Tibial artery (tissue), 4 donors: Measurements from ENCODE around the gene PEX7.
"Not testable (repeated sequence)": the region's sequence is repeated elsewhere in the genome, so short reads cannot be mapped to it uniquely, and the experiment has no call there.

Experiments
- DNase-seq, 2 donors: peaks; one replicate each; pipeline ENCODE4 v3.0.0-alpha.2; 2019
- H3K27ac ChIP-seq, 2 donors: fragments of 200-600 bp; sonication (generic) in 1 of 2; 1 replicate in 1 of 2; 2 replicates in 1 of 2; pipeline ENCODE4 v1.5.1; 2018 to 2019; ENCODE audit warnings: mild to moderate bottlenecking in 1 of 2
- H3K27me3 ChIP-seq, 2 donors: fragments of 200-600 bp; sonication (generic) in 1 of 2; one replicate each; pipeline versions ENCODE4 v1.5.1 to v1.6.0; 2016 to 2019
- H3K36me3 ChIP-seq, 3 donors: fragments of 200-600 bp; sonication (generic) in 2 of 3; one replicate each; pipeline ENCODE4 v1.5.1; 2016 to 2019; ENCODE audit warnings: mild to moderate bottlenecking in 2 of 3
- H3K4me1 ChIP-seq, 4 donors: fragments of 200-600 bp; sonication (generic) in 2 of 4; 1 replicate in 3 of 4; 2 replicates in 1 of 4; pipeline ENCODE4 v1.5.1; 2016 to 2019
- H3K4me3 ChIP-seq, 2 donors: fragments of 200-600 bp; sonication (generic) in 1 of 2; 1 replicate in 1 of 2; 2 replicates in 1 of 2; pipeline ENCODE4 v1.5.1; 2018 to 2019; ENCODE audit warnings: mild to moderate bottlenecking in 2 of 2
- H3K9me3 ChIP-seq, 3 donors: fragments of 200-600 bp; sonication (generic) in 1 of 3; one replicate each; pipeline ENCODE4 v1.5.1; 2016 to 2019
- CTCF ChIP-seq, 2 experiments: fragments of 200-600 bp in 1 of 2; fragments of 450-650 bp in 1 of 2; IDR thresholded peaks; one replicate each; pipeline ENCODE4 v1.5.1; 2017 to 2019; ENCODE audit warnings: antibody characterized with exemption in 2 of 2, mild to moderate bottlenecking in 1 of 2, moderate library complexity in 1 of 2
- intact Hi-C: fragments of 100-400 bp; cut with DNase I; formaldehyde crosslinking; loops from one replicate; pipeline ENCODE4 v1.15.0; 2023; ENCODE audit warnings: low total_unique reads

Gene PEX7

DNA sequence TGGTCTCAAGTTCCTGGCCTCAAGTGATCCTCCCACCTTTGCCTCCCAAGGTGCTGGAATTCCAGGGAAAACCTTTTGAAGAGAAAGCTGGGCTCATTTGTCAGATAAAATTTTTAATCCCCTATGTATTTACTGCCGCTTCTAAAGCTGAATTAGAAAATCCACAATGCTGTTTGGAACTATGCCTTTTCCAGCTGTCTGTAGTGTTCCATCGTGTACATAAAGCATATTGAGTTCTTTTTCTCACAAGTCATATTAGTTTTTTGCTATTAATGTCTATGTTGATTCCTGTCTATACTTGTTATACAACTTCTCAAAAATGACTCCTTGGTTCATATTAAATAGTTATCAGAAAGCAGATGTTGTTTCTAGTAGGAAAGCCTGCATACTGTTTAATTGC, 47.1 kb downstream of the PEX7 start:
- no peaks in the 10 kb centered on the region for H3K4me1 ChIP-seq
- no peak for TF ChIP-seq CTCF (IDR thresholded peaks at IDR 0.05)
- no peak overlapping the region for H3K4me3 ChIP-seq
- peaks cover 0 to 22% (median 17%) of the 10 kb centered on the region in 3 donors for H3K9me3 ChIP-seq
- peaks cover 32 to 38% (median 37%) of the 10 kb centered on the region in 3 donors for H3K36me3 ChIP-seq
- no peak for DNase-seq
- H3K27ac ChIP-seq: no peak overlapping the region
- H3K27me3 ChIP-seq: no peaks in the 10 kb centered on the region
- intact Hi-C loops: no loop called here

DNA sequence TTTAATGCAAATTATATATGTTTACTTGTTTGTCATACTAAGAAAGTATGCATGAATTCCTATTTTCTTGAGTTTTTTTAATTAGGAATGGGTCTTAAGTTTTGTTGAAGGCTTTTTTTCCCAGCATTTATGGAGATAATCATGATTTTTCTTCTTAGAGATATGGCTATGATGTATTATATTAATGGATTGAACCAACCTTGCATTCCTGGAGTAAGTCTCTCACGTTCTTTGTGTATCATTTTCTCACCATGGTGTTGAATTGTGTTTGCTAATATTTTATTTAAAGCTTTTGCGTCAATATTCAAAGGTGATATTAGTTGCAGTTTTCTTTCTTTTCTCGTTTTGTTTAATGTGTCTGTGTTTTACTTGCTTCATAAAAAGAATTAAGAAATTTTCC, 51.4 kb downstream of the PEX7 start:
- Histone ChIP-seq H3K27ac (no peak overlapping the region), H3K27me3 (no peaks in the 10 kb centered on the region), H3K4me1 (no peaks in the 10 kb centered on the region), H3K36me3 (peaks cover 36 to 50% (median 42%) of the 10 kb centered on the region in 3 donors), H3K4me3 (no peak overlapping the region), H3K9me3 (peaks cover 0 to 31% (median 17%) of the 10 kb centered on the region in 3 donors)
- TF ChIP-seq CTCF (IDR thresholded peaks at IDR 0.05): no peak
- intact Hi-C loops: no loop called here
- DNase-seq: no peak

DNA sequence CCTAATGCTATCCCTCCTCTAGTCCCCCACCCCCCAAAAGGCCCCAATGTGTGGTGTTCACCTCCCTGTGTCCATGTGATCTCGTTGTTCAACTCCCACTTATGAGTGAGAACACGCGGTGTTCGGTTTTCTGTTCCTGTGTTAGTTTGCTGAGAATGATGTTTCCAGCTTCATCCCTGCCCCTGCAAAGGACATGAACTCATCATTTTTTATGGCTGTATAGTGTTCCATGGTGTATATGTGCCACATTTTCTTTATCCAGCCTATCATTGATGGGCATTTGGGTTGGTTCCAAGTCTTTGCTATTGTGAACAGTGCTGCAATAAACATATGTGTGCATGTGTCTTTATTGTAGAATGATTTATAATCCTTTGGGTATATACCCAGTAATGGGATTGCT, 54.1 kb downstream of the PEX7 start:
- peaks cover 0 to 31% (median 17%) of the 10 kb centered on the region in 3 donors for H3K9me3 ChIP-seq
- H3K27me3 ChIP-seq, H3K27ac ChIP-seq, H3K4me1 ChIP-seq, DNase-seq, intact Hi-C loops, H3K4me3 ChIP-seq: not testable (repeated sequence)
- peaks cover 27 to 43% (median 31%) of the 10 kb centered on the region in 3 donors for H3K36me3 ChIP-seq

GRCh38 chr6:136880748-136881460, 58.5 kb downstream of the PEX7 start:
- H3K36me3 ChIP-seq: peaks cover 0 to 7% (median 0%) of the 10 kb centered on the region in 3 donors
- no peak for TF ChIP-seq CTCF (IDR thresholded peaks at IDR 0.05)
- DNase-seq: no peak
- intact Hi-C loops: no loop called here
- no peak overlapping the region for H3K4me3 ChIP-seq
- no peaks in the 10 kb centered on the region for H3K4me1 ChIP-seq
- H3K9me3 ChIP-seq: peaks cover 0 to 6% (median 0%) of the 10 kb centered on the region in 3 donors
- H3K27me3 ChIP-seq: no peaks in the 10 kb centered on the region
- H3K27ac ChIP-seq: no peak overlapping the region

DNA sequence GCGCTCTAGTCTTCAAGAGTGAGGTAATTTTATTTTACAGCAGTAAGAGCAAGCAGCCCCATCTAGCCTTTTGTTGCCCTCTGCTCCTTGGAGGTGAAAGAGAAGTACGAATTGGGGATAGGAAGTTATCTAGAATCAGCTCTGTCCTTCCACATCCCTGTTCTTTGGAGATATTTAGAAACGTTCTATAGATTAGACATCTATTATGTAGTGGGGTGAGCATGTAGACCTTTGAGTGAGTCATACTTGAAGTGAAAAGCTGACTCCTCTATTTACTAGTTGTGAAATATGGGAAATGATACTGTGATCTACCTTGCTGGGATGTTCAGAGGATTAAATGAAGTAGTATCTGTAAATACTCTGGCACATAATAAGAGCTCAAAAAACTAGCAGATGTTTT, 63.7 kb downstream of the PEX7 start:
- no peaks in the 10 kb centered on the region for H3K4me1 ChIP-seq
- intact Hi-C loops: no loop called here
- H3K27ac ChIP-seq: no peak overlapping the region
- no peak for DNase-seq
- TF ChIP-seq CTCF (IDR thresholded peaks at IDR 0.05): no peak
- no peaks in the 10 kb centered on the region for H3K27me3 ChIP-seq
- H3K36me3 ChIP-seq: no peaks in the 10 kb centered on the region
- no peak overlapping the region for H3K4me3 ChIP-seq
- H3K9me3 ChIP-seq: no peaks in the 10 kb centered on the region

- Histone ChIP-seq H3K27me3 (no peaks in the 10 kb centered on the region), H3K4me3 (no peak overlapping the region), H3K36me3 (peaks cover 0 to under 1% (median 0%) of the 10 kb centered on the region in 3 donors), H3K27ac (no peak overlapping the region), H3K9me3 (no peaks in the 10 kb centered on the region), H3K4me1 (no peaks in the 10 kb centered on the region)
- no peak for DNase-seq
- intact Hi-C loops: no loop called here
- no peak for TF ChIP-seq CTCF (IDR thresholded peaks at IDR 0.05)
Observed at GRCh38 chr6:136887953-136888352, 65.6 kb downstream of the PEX7 start.
